C4-2B (cell line): ENCODE measurements around the gene AP4B1.

Experiments used
- CTCF ChIP-seq: fragments of 450-650 bp; conservative IDR thresholded peaks from 2 replicates; pipeline ENCODE4 v1.5.1; 2017; ENCODE audit warnings: mild to moderate bottlenecking
- ZFX ChIP-seq: fragments of 450-650 bp; IDR thresholded peaks from 2 replicates; pipeline ENCODE4 v1.6.1; 2017

- no peak for TF ChIP-seq CTCF
- TF ChIP-seq ZFX = no peak
Measured at GRCh38 chr1:113846391-113847035, 58.1 kb downstream of the AP4B1 start.
